ENCODE measurements around the gene MROH7.

DNA sequence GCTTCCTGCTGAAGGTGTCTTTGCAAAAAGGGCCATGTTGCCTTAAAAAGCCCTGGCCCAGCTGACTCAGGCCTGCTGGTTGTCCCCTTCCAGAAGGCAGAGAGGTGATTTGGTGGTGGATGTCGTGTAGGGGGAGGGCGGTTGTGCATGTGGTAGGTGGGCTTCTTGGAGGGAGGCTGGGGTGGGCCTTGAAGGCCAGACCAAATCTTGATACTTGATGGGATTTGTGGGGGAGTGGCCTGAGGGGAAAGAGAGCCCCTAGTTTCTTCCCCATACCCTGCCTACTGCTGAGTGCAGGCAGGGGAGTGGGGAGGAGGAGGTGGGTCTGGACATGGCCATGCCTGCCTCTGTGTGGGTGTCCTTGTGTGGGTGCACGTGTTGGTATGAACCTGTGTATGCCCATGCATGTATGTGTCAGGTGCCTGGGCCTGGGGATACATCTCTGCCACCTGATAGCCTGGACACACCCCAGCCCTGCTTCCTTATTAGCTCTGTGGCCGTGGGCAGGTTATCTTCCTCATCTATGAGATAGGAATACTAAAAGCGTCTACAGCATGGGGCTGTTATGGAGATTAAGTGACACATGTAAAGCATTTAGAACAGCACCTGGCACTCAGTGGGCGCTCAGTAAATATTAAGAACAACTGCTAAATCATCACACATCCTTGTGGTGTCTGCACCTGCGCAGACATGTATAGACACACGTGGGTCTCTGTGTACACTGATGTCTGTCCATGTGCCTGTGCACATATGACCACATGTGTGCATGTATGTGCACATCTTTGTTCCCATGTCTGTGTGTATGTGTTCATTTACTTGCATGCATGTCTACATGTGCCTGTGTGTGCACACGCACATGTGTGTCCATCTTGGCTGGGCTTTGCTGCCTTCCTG, 35.2 kb upstream of the MROH7 start:
- TF ChIP-seq, protein P1, sequence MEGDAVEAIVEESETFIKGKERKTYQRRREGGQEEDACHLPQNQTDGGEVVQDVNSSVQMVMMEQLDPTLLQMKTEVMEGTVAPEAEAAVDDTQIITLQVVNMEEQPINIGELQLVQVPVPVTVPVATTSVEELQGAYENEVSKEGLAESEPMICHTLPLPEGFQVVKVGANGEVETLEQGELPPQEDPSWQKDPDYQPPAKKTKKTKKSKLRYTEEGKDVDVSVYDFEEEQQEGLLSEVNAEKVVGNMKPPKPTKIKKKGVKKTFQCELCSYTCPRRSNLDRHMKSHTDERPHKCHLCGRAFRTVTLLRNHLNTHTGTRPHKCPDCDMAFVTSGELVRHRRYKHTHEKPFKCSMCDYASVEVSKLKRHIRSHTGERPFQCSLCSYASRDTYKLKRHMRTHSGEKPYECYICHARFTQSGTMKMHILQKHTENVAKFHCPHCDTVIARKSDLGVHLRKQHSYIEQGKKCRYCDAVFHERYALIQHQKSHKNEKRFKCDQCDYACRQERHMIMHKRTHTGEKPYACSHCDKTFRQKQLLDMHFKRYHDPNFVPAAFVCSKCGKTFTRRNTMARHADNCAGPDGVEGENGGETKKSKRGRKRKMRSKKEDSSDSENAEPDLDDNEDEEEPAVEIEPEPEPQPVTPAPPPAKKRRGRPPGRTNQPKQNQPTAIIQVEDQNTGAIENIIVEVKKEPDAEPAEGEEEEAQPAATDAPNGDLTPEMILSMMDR (IDR thresholded peaks at IDR 0.05), result no peak
- TF ChIP-seq POLR2A (IDR thresholded peaks at IDR 0.05), result no peak

Data from lower leg skin (tissue), 3 donors.